Mesenchymal stem cell (in vitro differentiated cells and primary cell): ENCODE measurements around the gene PNLIPRP1.

Source experiments
- DNase-seq: peaks from one replicate; pipeline ENCODE4 v3.0.0-alpha.2; 2013
- H2AFZ ChIP-seq: one replicate; pipeline ENCODE4 v1.6.1; 2013; ENCODE audit warnings: low read depth, mild to moderate bottlenecking, control low read depth, inconsistent platforms, low read length, moderate library complexity
- H2AK5ac ChIP-seq: 2 replicates; pipeline ENCODE4 v1.6.1; 2013; ENCODE audit warnings: low read length, moderate library complexity, mild to moderate bottlenecking, inconsistent platforms; ENCODE audit not compliant: severe bottlenecking
- H2BK120ac ChIP-seq: one replicate; pipeline ENCODE4 v1.6.1; 2013; ENCODE audit warnings: low read depth, mild to moderate bottlenecking, inconsistent platforms, low read length, moderate library complexity
- H2BK12ac ChIP-seq, 2 experiments: one replicate each; pipeline ENCODE4 v1.6.1; 2013; ENCODE audit warnings: inconsistent platforms in 2 of 2, low read length in 2 of 2, mild to moderate bottlenecking in 2 of 2, moderate library complexity in 2 of 2, control low read depth in 1 of 2
- H2BK15ac ChIP-seq: one replicate; pipeline ENCODE4 v1.6.1; 2013; ENCODE audit warnings: mild to moderate bottlenecking, low read depth, inconsistent platforms; ENCODE audit not compliant: poor library complexity, severe bottlenecking
- H2BK5ac ChIP-seq: 2 replicates; pipeline ENCODE4 v1.6.1; 2013; ENCODE audit warnings: low read depth, mild to moderate bottlenecking, low read length, control low read depth, inconsistent platforms; ENCODE audit not compliant: poor library complexity, severe bottlenecking
- H3K14ac ChIP-seq, 2 experiments: one replicate each; pipeline ENCODE4 v1.6.1; 2013; ENCODE audit warnings: inconsistent platforms in 2 of 2, low read length in 2 of 2, control low read depth in 1 of 2, mild to moderate bottlenecking in 1 of 2, moderate library complexity in 1 of 2
- H3K18ac ChIP-seq, 2 experiments: one replicate each; pipeline ENCODE4 v1.6.1; 2013; ENCODE audit warnings: inconsistent platforms in 2 of 2, low read length in 2 of 2, control low read depth in 1 of 2, low read depth in 1 of 2, mild to moderate bottlenecking in 1 of 2
- H3K23ac ChIP-seq, 2 experiments: one replicate each; pipeline ENCODE4 v1.6.1; 2013; ENCODE audit warnings: inconsistent platforms in 2 of 2, low read length in 2 of 2, mild to moderate bottlenecking in 2 of 2, moderate library complexity in 2 of 2, control low read depth in 1 of 2
- H3K27ac ChIP-seq: 2 replicates; pipeline ENCODE4 v1.5.1; 2013; ENCODE audit warnings: mild to moderate bottlenecking, moderate library complexity, low read length, control low read depth, inconsistent platforms; ENCODE audit not compliant: poor library complexity, severe bottlenecking
- H3K27me3 ChIP-seq, 2 experiments: 2 replicates each; pipeline versions ENCODE4 v1.6.1 to v1.7.0; 2013; ENCODE audit warnings: low read length in 2 of 2, mild to moderate bottlenecking in 2 of 2, moderate library complexity in 2 of 2, control low read depth in 1 of 2, inconsistent platforms in 1 of 2; ENCODE audit not compliant: control insufficient read depth in 1 of 2, insufficient read depth in 1 of 2
- H3K36me3 ChIP-seq, 2 experiments: 2 replicates each; pipeline versions ENCODE4 v1.6.1 to v1.7.0; 2013; ENCODE audit warnings: low read length in 2 of 2, control low read depth in 1 of 2, inconsistent platforms in 1 of 2, low read depth in 1 of 2, mild to moderate bottlenecking in 1 of 2; ENCODE audit not compliant: insufficient read depth in 2 of 2, control insufficient read depth in 1 of 2
- H3K4ac ChIP-seq, 2 experiments: one replicate each; pipeline ENCODE4 v1.6.1; 2013; ENCODE audit warnings: inconsistent platforms in 2 of 2, low read length in 2 of 2, mild to moderate bottlenecking in 2 of 2, moderate library complexity in 2 of 2, control low read depth in 1 of 2, low read depth in 1 of 2
- H3K4me1 ChIP-seq: 2 replicates; pipeline ENCODE4 v1.6.1; 2013; ENCODE audit warnings: low read depth, low read length, control low read depth; ENCODE audit not compliant: control insufficient read depth, insufficient read depth
- H3K4me2 ChIP-seq: 2 replicates; pipeline ENCODE4 v1.6.1; 2013; ENCODE audit warnings: low read length, mild to moderate bottlenecking, inconsistent platforms; ENCODE audit not compliant: poor library complexity, severe bottlenecking
- H3K4me3 ChIP-seq, 2 experiments: 2 replicates each; pipeline versions ENCODE4 v1.5.1 to v1.7.0; 2013; ENCODE audit warnings: low read length in 2 of 2, mild to moderate bottlenecking in 2 of 2, control low read depth in 1 of 2, low read depth in 1 of 2; ENCODE audit not compliant: insufficient read depth in 1 of 2
- H3K79me1 ChIP-seq: replicated peaks from 2 replicates; pipeline ENCODE4 v1.6.1; 2013; ENCODE audit warnings: mild to moderate bottlenecking, control low read depth, low read length, inconsistent platforms; ENCODE audit not compliant: poor library complexity, severe bottlenecking
- H3K9ac ChIP-seq: 2 replicates; pipeline ENCODE4 v1.7.0; 2013; ENCODE audit warnings: mild to moderate bottlenecking, low read length, moderate library complexity
- H3K9me3 ChIP-seq: 2 replicates; pipeline ENCODE4 v1.7.0; 2013; ENCODE audit warnings: mild to moderate bottlenecking, low read length; ENCODE audit not compliant: control insufficient read depth
- H4K8ac ChIP-seq: one replicate; pipeline ENCODE4 v1.6.1; 2013; ENCODE audit warnings: inconsistent platforms, mild to moderate bottlenecking, low read length, moderate library complexity
- H4K91ac ChIP-seq: one replicate; pipeline ENCODE4 v1.6.1; 2013; ENCODE audit warnings: mild to moderate bottlenecking, low read length, inconsistent platforms
- WGBS: methylation state at CpG from one replicate; pipeline ENCODE4 v1.1.7; 2013; ENCODE audit warnings: mixed read lengths; 5-methylcytosine and 5-hydroxymethylcytosine counted together

The PNLIPRP1 gene

GRCh38 chr10:116636385-116636784, 45.6 kb downstream of the PNLIPRP1 start:
- Histone ChIP-seq H3K4me2 (no peak overlapping the region), H4K91ac (peak overlapping the region; percentile 21), H3K79me1 (no peaks in the 10 kb centered on the region), H3K9me3 (no peaks in the 10 kb centered on the region), H3K18ac (no peak overlapping the region), H4K8ac (no peak overlapping the region), H3K14ac (no peak overlapping the region), H3K9ac (no peak overlapping the region), H3K23ac (no peak overlapping the region), H2BK120ac (no peak overlapping the region), H2AFZ (no peak overlapping the region), H3K4me1 (no peaks in the 10 kb centered on the region), H2AK5ac (no peak overlapping the region), H3K36me3 (no peaks in the 10 kb centered on the region), H2BK15ac (no peak overlapping the region), H2BK5ac (no peak overlapping the region), H3K27me3 (peaks cover 4 to 5% of the 10 kb centered on the region in 2 experiments), H3K4ac (no peak overlapping the region), H3K27ac (no peak overlapping the region), H3K4me3 (no peak overlapping the region), H2BK12ac (no peak overlapping the region)
- no peak for DNase-seq

- no peak overlapping the region for H3K18ac ChIP-seq
- H2BK5ac ChIP-seq: no peak overlapping the region
- no peak overlapping the region for H4K91ac ChIP-seq
- no peak overlapping the region for H2BK120ac ChIP-seq
- no CpG with 5 or more reads among the region's 2 CpGs for WGBS
- H3K9me3 ChIP-seq: no peaks in the 10 kb centered on the region
- H3K14ac ChIP-seq: no peak overlapping the region
- H2BK15ac ChIP-seq: no peak overlapping the region
- H2AK5ac ChIP-seq: no peak overlapping the region
- H3K27me3 ChIP-seq: peaks cover 4 to 9% of the 10 kb centered on the region in 2 experiments
- no peaks in the 10 kb centered on the region for H3K4me1 ChIP-seq
- H2BK12ac ChIP-seq: no peak overlapping the region
- H3K27ac ChIP-seq: no peak overlapping the region
- no peaks in the 10 kb centered on the region for H3K79me1 ChIP-seq
- no peaks in the 10 kb centered on the region for H3K36me3 ChIP-seq
- no peak overlapping the region for H3K9ac ChIP-seq
- DNase-seq: no peak
- H2AFZ ChIP-seq: no peak overlapping the region
- no peak overlapping the region for H3K4ac ChIP-seq
- H4K8ac ChIP-seq: no peak overlapping the region
- H3K4me2 ChIP-seq: no peak overlapping the region
- H3K4me3 ChIP-seq: no peak overlapping the region
- H3K23ac ChIP-seq: no peak overlapping the region
These were observed 46.2 kb downstream of the PNLIPRP1 start for GRCh38 chr10:116636976-116637375.

GRCh38 chr10:116637830-116638229, 47.1 kb downstream of the PNLIPRP1 start:
- 12% methylated on average over 1 of the region's 1 CpG for WGBS
- Histone ChIP-seq H3K79me1 (no peaks in the 10 kb centered on the region), H2AK5ac (no peak overlapping the region), H3K23ac (no peak overlapping the region), H4K91ac (no peak overlapping the region), H2BK120ac (no peak overlapping the region), H3K27ac (no peak overlapping the region), H3K27me3 (peaks cover 4 to 12% of the 10 kb centered on the region in 2 experiments), H3K4me2 (no peak overlapping the region), H2BK5ac (no peak overlapping the region), H3K36me3 (no peaks in the 10 kb centered on the region), H2BK15ac (no peak overlapping the region), H3K18ac (no peak overlapping the region), H3K4ac (no peak overlapping the region), H3K14ac (no peak overlapping the region), H2AFZ (no peak overlapping the region), H2BK12ac (no peak overlapping the region), H3K4me1 (no peaks in the 10 kb centered on the region), H3K9ac (no peak overlapping the region), H3K9me3 (no peaks in the 10 kb centered on the region), H3K4me3 (no peak overlapping the region), H4K8ac (no peak overlapping the region)
- DNase-seq: no peak

GRCh38 chr10:116646502-116646901, 55.7 kb downstream of the PNLIPRP1 start:
- Histone ChIP-seq H3K9me3 (peaks cover 8% of the 10 kb centered on the region), H2BK120ac (no peak overlapping the region), H3K27ac (no peak overlapping the region), H3K23ac (no peak overlapping the region), H3K4me3 (no peak overlapping the region), H4K91ac (no peak overlapping the region), H3K9ac (no peak overlapping the region), H3K14ac (no peak overlapping the region), H3K36me3 (no peaks in the 10 kb centered on the region), H3K4me1 (no peaks in the 10 kb centered on the region), H2BK15ac (no peak overlapping the region), H3K4ac (no peak overlapping the region), H2AFZ (no peak overlapping the region), H2AK5ac (no peak overlapping the region), H2BK12ac (no peak overlapping the region), H3K27me3 (peaks cover 12 to 13% of the 10 kb centered on the region in 2 experiments), H4K8ac (no peak overlapping the region), H2BK5ac (no peak overlapping the region), H3K4me2 (no peak overlapping the region), H3K79me1 (no peaks in the 10 kb centered on the region), H3K18ac (no peak overlapping the region)
- no peak for DNase-seq
- 95% methylated on average over 2 of the region's 5 CpGs for WGBS
